ENCODE results near the gene CACNA1I.
"Not testable (repeated sequence)": the region's sequence is repeated elsewhere in the genome, so short reads cannot be mapped to it uniquely, and the experiment has no call there.

GRCh38 chr22:39522091-39522490 is 48.5 kb upstream of the CACNA1I start:
- not testable (repeated sequence) for TF ChIP-seq POLR2AphosphoS5, POLR2A, CTCF (IDR thresholded peaks at IDR 0.05)
